GM18507 (cell line): ENCODE data around the gene PHIP.

Experiments used
- DNase-seq: peaks from one replicate; pipeline ENCODE4 v3.0.0; 2011; ENCODE audit warnings: low read depth; ENCODE audit not compliant: insufficient read length; ENCODE audit errors: extremely low spot score
- FAIRE-seq: peaks from 2 replicates; lab custom pipeline; 2011; peaks lifted over from hg19 to GRCh38; lab: Jason Lieb, UNC

PHIP gene

DNA sequence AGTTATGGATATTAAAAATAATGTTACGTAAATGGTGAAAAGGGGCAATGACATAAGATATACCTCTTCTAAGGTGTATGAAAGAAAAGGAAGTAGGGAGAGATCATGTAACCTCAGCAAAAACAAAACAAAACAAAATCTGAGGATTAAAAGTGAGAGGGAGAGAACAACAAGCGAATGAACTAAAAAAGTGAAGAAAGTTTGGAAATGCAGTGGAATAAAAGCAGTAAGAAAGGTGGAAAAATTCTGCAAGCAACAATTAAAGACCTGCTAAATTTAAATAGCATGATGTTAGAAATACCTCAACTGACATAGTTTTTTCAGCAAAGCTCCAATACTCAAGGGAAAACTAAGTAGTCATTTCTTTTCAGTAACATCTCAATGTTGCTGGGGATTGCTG is 48.0 kb downstream of the PHIP start:
- no peak for DNase-seq
- FAIRE-seq, result no peak

DNA sequence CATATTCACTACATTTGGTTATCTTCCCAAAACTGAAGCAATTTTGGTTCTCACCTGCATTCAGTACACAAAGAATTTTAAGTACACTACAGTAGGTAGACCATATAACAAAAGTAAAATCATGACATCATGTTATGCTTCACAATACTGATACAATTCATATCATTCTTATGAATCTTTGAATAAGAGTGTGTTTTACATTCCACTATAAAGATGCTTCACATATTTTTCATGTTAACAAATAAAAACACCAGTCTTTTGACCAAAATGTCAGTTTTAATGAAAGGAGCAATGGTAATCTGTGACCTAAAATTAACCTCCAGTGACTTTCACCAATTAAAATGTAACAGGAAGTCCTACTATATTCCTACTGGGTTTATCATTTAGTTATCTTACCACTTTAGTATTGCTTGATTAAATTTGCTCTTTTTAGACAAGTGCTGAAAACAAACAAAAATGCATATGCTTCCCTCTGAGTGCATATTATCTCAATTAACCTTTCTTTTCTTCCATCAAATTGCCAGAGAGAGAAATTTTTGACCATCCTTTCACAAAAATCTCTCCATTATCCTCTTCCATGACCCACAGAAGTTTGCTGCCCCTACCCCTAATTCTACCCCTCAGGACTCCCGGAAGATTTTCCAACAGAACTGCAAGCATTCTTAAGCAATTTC is 49.3 kb downstream of the PHIP start:
- DNase-seq (no peak), FAIRE-seq (no peak)

DNA sequence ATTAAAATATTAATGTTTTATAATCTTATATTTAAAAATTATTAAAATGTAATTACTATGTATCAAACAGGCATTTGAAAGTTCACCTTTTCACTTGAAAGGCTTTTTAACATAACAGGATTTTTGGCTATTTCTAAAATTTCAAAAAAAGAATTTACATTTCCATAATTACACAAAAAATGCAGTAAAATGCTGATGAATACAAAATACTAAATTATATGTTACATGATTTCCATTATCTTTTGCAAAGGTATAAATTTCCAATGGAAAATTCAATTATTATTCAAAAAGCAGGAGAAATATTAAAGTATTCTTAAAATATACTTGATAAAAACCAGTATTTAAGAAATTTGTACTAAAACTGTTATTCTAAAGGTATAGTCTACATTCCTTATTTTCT is 66.1 kb downstream of the PHIP start:
- DNase-seq, result no peak
- no peak for FAIRE-seq

DNA sequence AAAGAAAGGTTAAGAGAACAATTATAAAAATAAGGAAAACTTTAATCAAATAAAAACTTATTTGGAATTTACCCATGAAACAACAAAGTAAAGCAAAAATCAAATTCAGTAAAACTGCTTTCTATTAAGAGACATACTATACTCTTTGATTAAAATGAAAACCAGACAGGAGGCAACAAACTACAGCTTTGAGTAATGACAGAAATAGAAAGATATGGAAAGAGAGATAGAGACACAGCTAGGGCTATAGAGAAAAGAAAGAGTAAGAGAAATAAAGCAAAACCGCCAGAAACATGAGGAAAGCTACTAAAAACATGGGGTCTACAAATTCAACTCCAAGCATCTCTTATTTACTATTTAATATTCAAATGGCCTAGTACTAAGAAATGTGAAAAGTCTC is 67.6 kb downstream of the PHIP start:
- DNase-seq (no peak), FAIRE-seq (no peak)

DNA sequence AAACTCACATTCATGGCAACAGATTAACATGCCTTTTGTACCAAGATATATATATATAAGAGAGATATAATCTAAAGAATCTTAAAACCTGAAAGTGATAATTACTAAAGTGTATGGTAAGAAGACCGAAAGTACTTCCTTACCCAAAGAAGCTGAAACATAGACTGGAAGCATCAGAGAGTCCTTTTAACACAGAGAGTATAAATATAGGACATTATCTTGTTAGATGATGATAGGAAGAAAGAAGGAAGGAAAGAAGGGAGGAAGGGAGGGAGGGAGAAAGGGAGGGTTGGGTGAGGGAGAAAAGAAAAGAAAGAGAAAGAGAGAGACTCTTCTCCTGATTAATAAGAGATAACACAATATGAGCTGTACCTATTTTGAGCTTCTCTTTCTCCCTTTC is 68.2 kb downstream of the PHIP start:
- FAIRE-seq, result no peak
- DNase-seq, result no peak

DNA sequence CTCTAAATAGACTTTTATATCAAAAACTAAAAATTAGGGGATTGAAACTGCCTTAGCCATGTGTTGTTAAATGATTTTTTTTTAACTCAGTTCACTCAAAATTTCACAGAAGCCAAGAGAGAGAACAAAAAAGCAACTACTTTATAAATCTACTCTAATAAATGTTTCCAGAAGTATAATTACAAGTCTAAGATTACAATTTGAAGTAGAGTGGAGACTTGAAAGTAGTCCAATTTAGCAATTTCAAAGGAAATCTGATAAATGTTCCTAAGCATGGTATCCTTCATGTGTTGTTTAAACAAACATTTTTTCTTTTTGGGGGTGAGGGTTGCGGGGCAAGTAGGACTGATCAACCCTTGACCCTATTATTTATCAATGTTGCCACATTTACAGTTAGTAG is 72.6 kb downstream of the PHIP start:
- FAIRE-seq (no peak), DNase-seq (no peak)

DNA sequence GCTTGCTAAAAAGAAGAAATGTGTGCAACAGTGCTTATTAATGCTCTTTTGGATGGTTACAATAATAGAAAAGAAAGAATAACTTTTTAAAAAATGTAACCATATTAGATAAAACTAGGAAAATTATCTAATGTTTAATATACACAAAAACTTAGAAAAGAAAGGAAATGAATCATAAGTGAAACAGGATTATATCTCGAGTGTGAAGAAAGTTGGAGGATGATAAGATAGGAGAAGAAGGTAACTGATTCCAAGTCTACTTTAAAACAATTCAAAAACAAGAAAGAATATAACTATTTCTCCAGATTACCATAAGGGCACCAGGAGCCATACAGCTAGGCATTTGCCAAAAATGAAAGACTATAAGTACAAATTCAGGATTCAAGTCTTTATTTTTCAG is 73.0 kb downstream of the PHIP start:
- FAIRE-seq, result no peak
- no peak for DNase-seq

DNA sequence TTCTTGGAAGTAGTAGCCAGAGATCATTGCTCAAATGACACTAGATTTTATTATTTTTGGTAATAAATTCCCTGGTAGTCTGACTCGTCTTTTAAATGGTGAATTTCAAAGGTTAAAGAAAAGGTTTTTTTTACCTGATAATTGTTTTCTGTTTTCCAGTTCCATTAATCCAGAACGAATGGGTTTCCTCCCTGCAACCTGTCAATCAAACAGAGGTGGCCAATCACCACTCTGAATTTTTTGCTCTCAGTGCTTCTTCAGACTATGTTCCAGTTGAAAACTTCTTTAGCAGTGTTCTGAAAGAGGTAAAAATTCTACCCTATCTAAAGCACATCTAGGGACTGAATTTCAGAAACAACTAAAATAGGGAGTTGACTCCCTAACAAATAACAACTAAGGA is 73.8 kb downstream of the PHIP start:
- no peak for FAIRE-seq
- no peak for DNase-seq

DNA sequence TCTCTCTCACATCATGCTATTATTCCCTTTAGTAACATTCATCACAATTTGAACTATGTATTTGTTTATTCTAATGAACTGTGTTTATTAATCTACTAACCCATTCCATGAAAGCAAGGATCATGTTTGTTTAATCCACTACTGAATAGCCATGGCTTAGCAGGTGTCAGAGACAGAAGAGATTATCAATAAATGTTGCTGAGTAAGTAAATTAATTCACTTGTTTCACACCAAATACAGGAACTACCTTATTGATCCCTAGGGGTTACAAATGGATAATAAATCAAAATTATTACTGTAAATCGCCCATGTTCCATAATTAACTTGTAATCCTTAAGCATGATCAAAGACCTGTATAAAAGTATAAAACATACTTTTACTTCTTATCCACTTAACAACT is 76.6 kb downstream of the PHIP start:
- DNase-seq (no peak), FAIRE-seq (no peak)

DNA sequence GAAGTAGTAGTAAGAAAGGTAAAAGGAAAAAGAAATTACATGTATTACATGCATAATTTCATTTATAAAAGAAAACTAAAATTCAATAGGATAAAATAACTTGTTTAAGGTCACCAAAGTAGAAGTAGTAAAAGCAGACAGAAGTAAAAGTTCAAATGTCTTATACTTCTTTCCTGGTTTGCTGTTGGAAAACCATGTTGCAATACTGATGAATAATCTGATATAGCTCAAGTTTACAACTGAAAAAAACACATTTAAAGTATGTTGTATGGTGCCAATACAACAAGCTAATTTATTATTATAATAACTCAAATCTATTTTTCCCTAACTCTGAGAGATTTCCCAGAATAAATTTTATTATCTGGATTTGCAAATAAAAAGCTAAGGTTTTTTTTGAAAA is 78.3 kb downstream of the PHIP start:
- DNase-seq (no peak), FAIRE-seq (no peak)

DNA sequence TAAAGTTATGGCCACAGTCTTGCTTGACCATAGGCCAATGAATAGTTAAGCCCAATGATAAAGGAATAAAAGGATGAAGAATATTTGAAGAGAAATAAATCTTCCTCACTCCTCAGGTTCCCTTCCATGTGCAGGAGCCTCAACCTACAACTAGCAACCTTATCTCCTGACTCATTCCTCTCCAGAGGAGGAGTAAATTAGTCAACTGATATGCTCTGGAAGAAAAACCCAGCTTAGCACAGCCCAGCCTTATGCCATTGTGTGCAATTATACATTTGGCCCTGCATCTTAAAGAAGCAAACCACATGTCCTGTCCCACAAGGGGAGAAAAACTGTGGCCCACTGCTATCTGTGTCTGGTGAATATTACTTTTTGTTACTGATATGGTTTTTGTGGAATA is 82.1 kb downstream of the PHIP start:
- no peak for DNase-seq

DNA sequence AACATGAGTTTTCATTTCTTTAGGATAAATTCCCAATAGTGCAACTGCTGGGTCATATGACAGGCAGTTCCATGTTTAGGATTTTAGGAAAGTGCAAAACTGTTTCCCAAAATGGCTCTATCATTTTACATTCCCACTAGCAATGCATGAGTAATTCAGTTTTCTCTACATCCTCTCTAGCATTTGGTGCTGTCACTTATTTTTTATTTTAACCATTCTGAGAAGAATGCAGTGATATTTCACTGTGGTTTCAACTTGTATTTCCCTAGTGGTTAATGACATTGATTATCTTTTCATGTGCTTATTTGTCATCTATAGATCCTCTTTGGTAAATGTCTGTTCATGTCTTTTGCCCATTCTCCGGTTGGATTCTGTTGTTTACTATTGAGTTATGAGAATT is 82.7 kb downstream of the PHIP start:
- FAIRE-seq, result no peak
- no peak for DNase-seq

More for the DNA sequence above, 82.1 kb downstream of the PHIP start:
- no peak for FAIRE-seq

DNA sequence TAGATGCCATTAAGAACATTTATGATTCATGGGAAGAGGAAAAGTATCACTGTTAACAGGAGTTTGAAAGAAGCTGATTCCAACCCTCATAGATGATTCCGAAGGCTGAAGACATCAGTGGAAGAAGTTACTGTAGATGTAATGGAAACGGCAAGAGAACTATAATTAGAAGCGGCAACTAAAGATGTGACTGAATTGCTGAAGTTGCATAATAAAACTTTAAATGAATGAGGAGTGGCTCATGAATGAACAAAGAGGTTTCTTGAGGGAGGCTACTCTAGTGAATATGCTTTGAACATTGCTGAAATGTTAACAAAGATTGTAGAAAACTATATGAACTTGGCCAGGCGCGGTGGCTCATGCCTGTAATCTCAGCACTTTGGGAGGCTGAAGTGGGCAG is 84.1 kb downstream of the PHIP start:
- DNase-seq, result no peak
- no peak for FAIRE-seq

DNA sequence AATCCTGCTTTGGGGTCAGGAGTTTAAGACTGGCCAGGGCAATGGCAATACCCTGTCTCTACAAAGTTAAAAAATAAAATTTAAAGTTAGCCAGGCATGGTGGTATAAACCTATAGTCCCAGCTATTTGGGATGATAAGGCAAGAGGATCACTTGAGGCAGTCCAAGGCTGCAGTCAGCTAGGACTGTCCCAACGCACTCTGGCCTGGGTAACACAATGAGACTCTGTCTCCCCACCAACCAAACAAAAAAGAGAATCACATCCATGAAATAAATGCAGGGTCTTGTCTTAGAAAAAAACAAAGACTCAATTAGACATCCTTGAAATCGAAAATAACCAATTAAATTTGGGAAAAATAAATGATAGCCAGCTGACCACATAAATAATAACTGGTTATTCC is 88.9 kb downstream of the PHIP start:
- no peak for DNase-seq
- FAIRE-seq, result no peak

DNA sequence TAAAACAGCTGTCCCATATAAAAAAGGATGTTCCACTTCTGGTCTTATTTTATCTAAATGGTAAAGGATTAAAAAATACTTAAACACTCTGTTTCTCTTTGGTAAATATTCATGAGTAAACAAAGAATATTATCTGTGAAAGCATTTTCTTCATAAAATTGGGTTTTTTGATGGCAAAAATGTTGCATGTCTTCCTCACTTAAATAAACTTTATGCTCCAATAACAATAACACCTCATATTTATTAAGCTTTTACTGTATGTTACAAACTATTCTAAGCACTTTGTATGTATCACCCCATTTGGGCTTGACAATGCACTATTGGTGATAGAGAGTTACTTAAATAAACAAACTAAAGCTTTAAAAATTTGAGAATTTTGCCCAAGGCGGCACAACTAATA is 91.9 kb downstream of the PHIP start:
- no peak for FAIRE-seq
- DNase-seq, result no peak

DNA sequence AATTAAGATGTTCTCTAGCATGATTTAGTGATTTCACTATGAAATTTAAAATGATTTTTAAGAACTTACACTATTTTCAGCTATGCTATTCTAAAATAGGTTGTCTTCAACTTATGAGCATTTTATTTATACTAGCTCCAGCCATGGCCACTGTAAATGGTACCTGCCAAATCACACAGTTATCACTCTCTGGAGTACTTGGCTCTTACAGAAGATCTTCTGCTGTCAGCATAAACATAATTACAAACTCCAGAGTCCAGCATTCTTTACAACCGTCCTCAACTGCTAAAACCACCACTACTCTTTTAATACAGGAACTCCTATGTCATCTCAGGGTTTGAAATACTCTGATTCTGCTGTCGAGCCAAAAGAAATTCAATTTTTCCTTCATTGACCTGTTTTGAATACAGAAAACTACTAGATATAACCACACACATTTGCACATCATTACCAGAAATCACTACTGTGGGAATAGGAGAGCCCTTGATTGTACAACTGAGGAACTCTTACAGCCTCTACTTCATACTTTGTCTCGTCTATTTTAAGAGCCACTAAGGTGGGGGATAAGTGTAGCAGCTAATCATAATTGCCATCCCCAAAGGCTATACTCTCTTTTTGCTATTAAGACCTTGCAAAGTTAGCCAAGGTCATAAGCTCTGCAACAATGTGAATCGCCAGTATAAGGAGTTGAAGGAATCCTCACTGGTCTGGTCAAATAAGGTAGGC is 93.7 kb downstream of the PHIP start:
- FAIRE-seq, result no peak
- no peak for DNase-seq

DNA sequence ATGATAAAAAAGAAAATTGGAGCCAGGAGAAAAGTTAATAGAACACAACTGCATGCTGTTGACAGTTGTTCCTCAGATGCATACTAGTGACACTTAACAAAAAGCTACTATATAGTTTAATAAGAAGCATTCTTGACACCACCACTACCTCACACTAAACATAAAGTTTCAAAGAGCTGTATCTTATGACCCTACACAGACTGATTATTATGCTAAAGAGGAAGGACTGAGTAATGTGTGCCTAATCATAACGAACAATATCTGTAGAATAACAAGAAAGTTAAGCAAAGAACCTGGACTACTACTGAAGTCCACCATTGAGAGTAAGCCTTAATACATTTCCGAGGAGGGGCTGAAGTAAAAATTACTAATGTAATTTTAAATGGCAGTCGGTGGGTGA is 110.9 kb downstream of the PHIP start:
- FAIRE-seq (no peak), DNase-seq (no peak)

DNA sequence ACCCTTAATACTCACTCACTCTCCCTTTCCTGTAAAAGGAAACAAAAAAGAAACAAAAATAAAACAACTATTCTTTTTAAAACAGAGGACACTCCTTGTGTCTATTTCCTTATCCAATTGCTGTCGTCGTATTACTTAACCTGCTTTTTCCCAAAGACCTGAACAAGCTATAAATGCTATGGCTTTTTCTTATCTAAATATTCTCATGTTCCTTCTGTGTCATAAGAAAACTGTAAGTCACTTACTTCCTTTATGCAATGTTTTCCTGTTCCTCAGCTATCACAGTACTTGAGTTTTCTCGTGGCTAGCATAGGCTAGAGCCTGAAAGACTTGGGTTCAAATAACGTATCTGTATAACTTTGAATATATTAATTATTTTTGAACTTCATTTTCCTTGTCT is 111.5 kb downstream of the PHIP start:
- DNase-seq (no peak), FAIRE-seq (no peak)

DNA sequence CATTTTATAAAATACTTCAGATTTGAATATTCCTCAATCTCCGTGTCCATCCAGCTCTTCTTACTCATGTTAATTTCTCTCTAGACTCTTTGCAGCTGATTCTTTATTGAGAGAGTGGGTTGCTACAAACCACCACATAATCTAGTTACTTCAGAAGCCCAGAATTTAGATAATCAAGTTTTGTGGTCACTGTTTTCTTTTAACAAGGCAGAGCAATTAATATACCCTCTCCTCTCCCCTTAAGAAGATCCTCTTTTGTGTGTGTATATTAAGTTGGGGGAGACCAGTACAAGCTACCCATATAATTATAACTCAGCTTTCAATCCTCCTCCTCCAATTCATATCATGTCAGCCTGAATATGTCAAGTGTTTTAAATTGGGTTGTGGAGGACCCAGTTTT is 115.6 kb downstream of the PHIP start:
- FAIRE-seq (no peak), DNase-seq (no peak)

DNA sequence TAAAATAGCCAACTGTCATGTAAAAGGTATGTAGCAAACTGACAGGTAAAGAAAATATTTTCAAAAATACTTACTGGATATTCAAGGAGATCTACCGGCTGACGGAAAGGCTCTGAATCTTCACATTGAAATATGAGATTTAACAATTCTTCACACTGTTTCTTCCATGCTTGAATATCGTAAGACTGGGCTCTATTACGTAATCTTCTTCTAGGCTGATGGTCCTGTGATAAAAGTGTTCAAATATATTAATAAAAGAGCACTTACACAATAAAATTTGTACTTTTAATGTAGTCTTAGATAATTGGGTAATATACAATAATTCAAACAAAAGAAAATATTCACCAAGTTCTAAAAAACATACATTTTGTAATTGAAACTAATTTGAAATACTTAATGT is 123.3 kb downstream of the PHIP start:
- FAIRE-seq, result no peak

DNA sequence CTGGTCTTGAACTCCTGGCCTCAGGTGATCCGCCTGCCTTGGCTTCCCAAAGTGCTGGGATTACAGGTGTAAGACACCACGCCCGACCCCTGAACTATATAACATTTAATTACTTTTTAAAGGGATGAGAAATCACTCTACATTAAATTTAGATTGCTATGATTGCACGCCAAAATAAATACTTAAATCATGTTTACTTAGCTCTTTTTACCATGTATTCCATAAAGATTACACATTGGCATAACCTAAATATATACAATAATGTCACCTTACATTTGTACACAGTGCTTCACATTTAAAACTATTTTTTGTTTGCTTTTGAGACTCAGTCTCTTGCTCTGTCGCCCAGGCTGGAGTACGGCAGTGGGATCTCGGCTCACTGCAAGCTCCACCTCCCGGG is 124.3 kb downstream of the PHIP start:
- FAIRE-seq (no peak), DNase-seq (no peak)

More for the DNA sequence above, 123.3 kb downstream of the PHIP start:
- DNase-seq, result no peak

DNA sequence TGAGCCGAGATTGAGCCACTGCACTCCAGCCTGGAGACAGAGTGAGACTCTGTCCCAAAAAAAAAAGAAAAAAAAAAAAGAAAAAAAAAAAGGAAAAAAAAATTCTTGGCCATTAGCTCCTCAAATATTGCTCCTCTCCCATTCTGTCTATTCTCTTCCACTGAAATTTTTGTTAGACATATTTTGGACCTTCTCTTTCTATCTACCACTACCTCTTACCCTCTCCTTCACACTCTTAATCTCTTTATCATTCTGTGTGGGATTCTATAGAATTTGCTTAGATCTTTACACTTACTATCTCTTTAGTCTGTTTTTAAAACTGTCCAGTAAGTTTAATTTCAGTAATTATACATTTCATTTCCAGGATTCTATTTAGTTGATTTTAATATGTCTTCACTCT is 125.7 kb downstream of the PHIP start:
- no peak for FAIRE-seq

More for the DNA sequence above, 125.7 kb downstream of the PHIP start:
- no peak for DNase-seq
